ENCODE results near the gene CCND3. TPM values are rescaled to one million over a fixed set of nuclear protein-coding genes. Genes with fewer than 3 reads are reported as not detected.

Gene CCND3
- total and polyA plus RNA-seq, 2 of the 8 experiments (the other 6 are each of a cell fraction or from before 2014, with no cell fraction given): 30.6 to 32.9 TPM

DNA sequence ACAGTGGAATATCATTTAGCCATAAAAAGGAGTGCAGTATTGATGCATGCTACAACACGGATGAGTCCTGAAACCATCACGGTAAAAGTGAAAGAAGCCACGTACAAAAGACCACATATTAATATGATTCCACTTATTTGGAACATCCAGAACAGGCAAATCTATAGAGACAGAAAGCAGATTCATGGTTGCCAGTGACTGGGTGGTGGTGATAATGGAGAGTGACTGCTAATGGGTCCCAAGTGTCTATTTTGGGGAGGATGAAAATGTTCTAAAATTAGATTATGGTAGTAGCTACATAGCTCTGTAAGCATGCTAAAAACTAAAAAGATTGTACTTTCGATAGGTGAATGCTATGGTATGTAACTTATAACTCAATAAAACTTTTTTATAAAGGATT lies 18.4 kb upstream of the CCND3 start:
- H3K9ac ChIP-seq (replicated peaks in 1 of 4; ENCODE audit: extremely low read depth in 1 of 4, low read depth in 3 of 4, low read length in 3 of 4): no peak overlapping the region
- no peak overlapping the region for H4K8ac ChIP-seq (ENCODE audit: extremely low read depth, insufficient read depth, low read length)
- H3K18ac ChIP-seq (ENCODE audit: extremely low read depth, low read length): no peak overlapping the region
- no peak overlapping the region for H2BK120ac ChIP-seq (replicated peaks; ENCODE audit: low read depth, low read length)
- no peak overlapping the region for H3K56ac ChIP-seq (replicated peaks; ENCODE audit: insufficient read length, low read depth, low read length)
- H3K23ac ChIP-seq (ENCODE audit: insufficient read length): no peak overlapping the region
- FAIRE-seq (no peak), DNase-seq (ENCODE audit: low read depth in 1 of 2, low spot score in 2 of 2) (no peak)
- no peak overlapping the region for H3K14ac ChIP-seq (ENCODE audit: insufficient read length)
- H4K91ac ChIP-seq (replicated peaks; ENCODE audit: insufficient read length, low read length): no peak overlapping the region
- ChIA-PET POLR2A (ENCODE audit: partially characterized antibody) (interaction anchor here (1.0 kb wide), 1 partner anchor 21 kb away, joined by 3 read pairs; no protein-coding TSS in a partner anchor), CTCF (ENCODE audit: partially characterized antibody) (interaction anchor here (1.0 to 1.5 kb wide), 2 partner anchors 105 to 136 kb away, joined by 3 read pairs; no protein-coding TSS in a partner anchor)
- no peak overlapping the region for H2BK20ac ChIP-seq (ENCODE audit: low read length)
- H2BK5ac ChIP-seq (ENCODE audit: low read depth, low read length): no peak overlapping the region
- TF ChIP-seq, protein P1, sequence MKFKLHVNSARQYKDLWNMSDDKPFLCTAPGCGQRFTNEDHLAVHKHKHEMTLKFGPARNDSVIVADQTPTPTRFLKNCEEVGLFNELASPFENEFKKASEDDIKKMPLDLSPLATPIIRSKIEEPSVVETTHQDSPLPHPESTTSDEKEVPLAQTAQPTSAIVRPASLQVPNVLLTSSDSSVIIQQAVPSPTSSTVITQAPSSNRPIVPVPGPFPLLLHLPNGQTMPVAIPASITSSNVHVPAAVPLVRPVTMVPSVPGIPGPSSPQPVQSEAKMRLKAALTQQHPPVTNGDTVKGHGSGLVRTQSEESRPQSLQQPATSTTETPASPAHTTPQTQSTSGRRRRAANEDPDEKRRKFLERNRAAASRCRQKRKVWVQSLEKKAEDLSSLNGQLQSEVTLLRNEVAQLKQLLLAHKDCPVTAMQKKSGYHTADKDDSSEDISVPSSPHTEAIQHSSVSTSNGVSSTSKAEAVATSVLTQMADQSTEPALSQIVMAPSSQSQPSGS (IDR thresholded peaks at IDR 0.05; ENCODE audit: low read length): no peak
- no peak for TF ChIP-seq ZNF274 (IDR thresholded peaks at IDR 0.05; ENCODE audit: borderline replicate concordance, extremely low read depth, low read length)
- TF ChIP-seq FOSL1 (IDR thresholded peaks at IDR 0.05; ENCODE audit: insufficient read depth, low read depth, low read length): no peak
- TF ChIP-seq RNF2 (IDR thresholded peaks at IDR 0.05; ENCODE audit: borderline replicate concordance, low read depth, low read length, missing control alignments, poor library complexity, severe bottlenecking): no peak
- TF ChIP-seq HDAC6 (IDR thresholded peaks at IDR 0.05; ENCODE audit: low read depth, low read length): no peak
- TF ChIP-seq CTBP2 (IDR thresholded peaks at IDR 0.05; ENCODE audit: borderline replicate concordance, insufficient read depth, insufficient read length, low read length): no peak
- TF ChIP-seq BACH1 (IDR thresholded peaks at IDR 0.05; ENCODE audit: low read length): no peak
- no peak overlapping the region for H3K4me3 ChIP-seq (ENCODE audit: extremely low read depth in 1 of 4, insufficient read depth in 2 of 4, low read depth in 3 of 4, low read length in 4 of 4)
- no peak overlapping the region for H3K4ac ChIP-seq (replicated peaks; ENCODE audit: insufficient read length, low read depth, low read length)
- H2AK5ac ChIP-seq (ENCODE audit: low read depth, low read length): no peak overlapping the region
- 92% methylated on average over 4 of the region's 4 CpGs; no CpG with 5 or more reads in 1 of the 2 experiments for WGBS, 2 experiments (ENCODE audit: extremely low coverage in 1 of 2, insufficient coverage in 1 of 2, insufficient read length in 1 of 2, insufficient replicate concordance in 2 of 2, low coverage in 1 of 2, low lambda C conversion rate in 2 of 2, missing lambda C conversion rate in 1 of 2)
- peaks cover 6 to 9% (median 8%) of the 10 kb centered on the region in 4 experiments for H3K4me1 ChIP-seq (replicated peaks in 1 of 4; ENCODE audit: control insufficient read depth in 3 of 4, insufficient read depth in 4 of 4, low read length in 3 of 4)
- no peak overlapping the region for H2AFZ ChIP-seq (ENCODE audit: low read length)
- peaks cover 0 to 3% of the 10 kb centered on the region in 2 experiments for H4K20me1 ChIP-seq (replicated peaks in 1 of 2; ENCODE audit: control insufficient read depth in 1 of 2, insufficient read depth in 2 of 2, low read length in 2 of 2)
- no peaks in the 10 kb centered on the region for H3K36me3 ChIP-seq (ENCODE audit: control insufficient read depth in 2 of 4, insufficient read depth in 4 of 4, low read length in 3 of 4)
- H2BK12ac ChIP-seq (ENCODE audit: low read depth, low read length): no peak overlapping the region
- H3K4me2 ChIP-seq (ENCODE audit: insufficient read depth in 1 of 2, low read depth in 2 of 2, low read length in 2 of 2): no peak overlapping the region
- H3K27me3 ChIP-seq (replicated peaks in 1 of 4; ENCODE audit: control insufficient read depth in 3 of 4, extremely low read depth in 1 of 4, insufficient read depth in 3 of 4, low read length in 3 of 4): no peaks in the 10 kb centered on the region; a peak in 1 of 7 replicates
- H2BK15ac ChIP-seq (ENCODE audit: low read length): no peak overlapping the region
- H3K9me3 ChIP-seq (ENCODE audit: insufficient read depth in 2 of 2, low read depth in 1 of 2, low read length in 1 of 2): no peaks in the 10 kb centered on the region
- no peaks in the 10 kb centered on the region for H3K79me2 ChIP-seq (ENCODE audit: control insufficient read depth in 1 of 2, insufficient read depth in 2 of 2, low read length in 2 of 2)
- no peaks in the 10 kb centered on the region for H3K79me1 ChIP-seq (ENCODE audit: low read depth, low read length)
- no peak overlapping the region for H4K5ac ChIP-seq (ENCODE audit: insufficient read length, low read depth, low read length)
- H3K23me2 ChIP-seq (ENCODE audit: low read depth, low read length): peaks cover 7% of the 10 kb centered on the region; the same call in 1 of the 2 replicates
- H3K27ac ChIP-seq (ENCODE audit: low read depth, low read length): no peak overlapping the region

Data from H1 (cell line).